Memory B cell (primary cell): ENCODE data around the gene IFIT5.
A peak's percentile ranks its signal among the peaks of the same experiment; 100 is the strongest.
"Not testable (repeated sequence)": the region's sequence is repeated elsewhere in the genome, so short reads cannot be mapped to it uniquely, and the experiment has no call there.

Source experiments
- ATAC-seq: fragments of 150-1000 bp; cut with Tn5 transposase; 2 replicates; pipeline ENCODE4 v1.10.0; 2021; ENCODE audit warnings: low read depth, mild to moderate bottlenecking, moderate library complexity
- DNase-seq, 2 donors: peaks; one replicate each; pipeline ENCODE4 v3.0.0; 2022; ENCODE audit warnings: low spot score in 2 of 2
- H3K27ac Mint-ChIP-seq: one replicate; pipeline ENCODE4 v1.8.0; 2022; ENCODE audit warnings: mild to moderate bottlenecking, moderate library complexity, mixed read lengths
- H3K27me3 Mint-ChIP-seq: one replicate; pipeline ENCODE4 v1.8.0; 2022; ENCODE audit warnings: mixed read lengths
- H3K36me3 Mint-ChIP-seq: one replicate; pipeline ENCODE4 v1.8.0; 2022; ENCODE audit warnings: mild to moderate bottlenecking, mixed read lengths
- H3K4me1 Mint-ChIP-seq: one replicate; pipeline ENCODE4 v1.8.0; 2022; ENCODE audit warnings: mixed read lengths
- H3K4me3 Mint-ChIP-seq: one replicate; pipeline ENCODE4 v1.8.0; 2022; ENCODE audit warnings: mild to moderate bottlenecking, moderate library complexity, mixed read lengths
- H3K9me3 Mint-ChIP-seq: one replicate; pipeline ENCODE4 v1.8.0; 2022; ENCODE audit warnings: mixed read lengths

The IFIT5 gene

DNA sequence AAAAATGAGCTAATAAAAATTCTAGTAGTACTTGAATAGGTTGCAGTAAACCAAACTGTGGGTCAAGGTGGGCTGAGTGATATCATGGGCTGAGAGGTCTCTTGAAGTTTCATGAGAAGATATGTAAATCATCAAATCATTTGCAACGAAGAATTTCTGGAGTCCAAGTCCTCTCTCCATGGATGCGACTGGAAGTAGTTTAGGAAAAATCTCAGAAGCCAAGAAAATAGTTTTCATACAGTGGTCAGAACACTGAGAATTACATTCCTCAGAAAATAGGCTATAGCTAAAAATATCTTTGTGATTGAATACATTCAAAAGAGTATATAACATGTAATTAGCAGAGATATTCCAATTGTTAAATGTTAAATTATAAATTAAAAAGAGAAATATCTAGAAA lies 25.6 kb upstream of the IFIT5 start:
- Mint-ChIP-seq H3K27me3 (no peaks in the 10 kb centered on the region), H3K4me3 (no peak overlapping the region), H3K27ac (no peak overlapping the region), H3K36me3 (no peaks in the 10 kb centered on the region), H3K9me3 (no peaks in the 10 kb centered on the region), H3K4me1 (peaks cover 19% of the 10 kb centered on the region)
- ATAC-seq (no peak), DNase-seq (no peak)

DNA sequence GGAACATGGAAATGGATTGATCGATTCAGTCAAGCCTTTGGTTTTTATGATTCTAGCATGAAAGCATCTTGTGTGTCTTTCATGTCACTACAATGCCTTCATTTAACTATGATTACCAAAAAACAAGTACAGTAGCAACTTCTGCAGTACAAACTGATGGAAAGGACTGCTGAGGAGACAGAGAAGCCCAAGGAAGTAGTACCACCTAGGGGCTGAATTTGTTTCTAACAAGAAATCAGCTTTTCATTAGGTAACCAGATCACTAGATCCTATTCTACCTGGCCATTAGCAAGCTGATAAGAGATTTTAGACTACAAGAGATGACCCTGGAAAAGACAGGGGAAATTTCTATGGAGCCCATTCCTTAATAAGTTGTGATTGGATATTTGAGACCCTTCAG lies 25.1 kb upstream of the IFIT5 start:
- H3K9me3 Mint-ChIP-seq, result no peaks in the 10 kb centered on the region
- no peaks in the 10 kb centered on the region for H3K27me3 Mint-ChIP-seq
- DNase-seq (no peak), ATAC-seq (peak; percentile 31)
- H3K4me3 Mint-ChIP-seq, result no peak overlapping the region
- no peak overlapping the region for H3K27ac Mint-ChIP-seq
- H3K36me3 Mint-ChIP-seq, result no peaks in the 10 kb centered on the region
- H3K4me1 Mint-ChIP-seq, result peaks cover 18% of the 10 kb centered on the region

DNA sequence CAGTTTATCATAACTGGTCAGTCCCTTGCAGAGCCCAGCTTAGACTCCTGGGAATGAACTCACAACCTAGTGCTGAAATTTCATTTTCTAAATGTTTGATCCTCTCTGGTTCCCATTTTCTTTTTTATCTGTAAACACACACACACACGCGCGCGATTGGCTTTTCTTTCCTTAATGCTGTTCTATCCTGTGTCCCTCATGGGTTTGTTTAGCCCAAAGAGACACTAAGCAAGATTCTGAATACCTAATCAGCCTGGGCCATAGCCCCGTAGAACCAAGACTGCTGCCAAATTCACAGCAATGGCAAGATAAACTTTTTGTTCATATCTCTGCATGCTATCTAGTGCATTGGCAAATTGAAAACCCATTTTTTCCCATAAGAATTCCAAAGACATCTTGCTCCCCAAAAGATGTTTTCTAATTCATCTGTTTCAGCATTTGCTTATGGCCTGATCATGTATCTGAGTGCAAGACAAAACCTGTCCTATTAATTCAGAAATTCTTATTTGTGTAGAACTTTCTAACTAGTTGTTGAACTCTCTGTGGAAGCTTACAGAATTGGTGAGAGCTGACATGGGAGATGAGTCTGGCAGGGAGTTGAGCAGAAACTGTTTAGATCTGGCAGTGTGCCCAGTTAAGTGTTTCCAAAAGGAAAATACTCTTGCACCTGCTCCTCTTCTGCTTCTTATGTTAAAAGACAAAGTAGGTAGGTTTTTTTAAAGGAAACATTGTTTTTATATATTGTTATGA lies 23.7 kb upstream of the IFIT5 start:
- DNase-seq, result no peak
- Mint-ChIP-seq H3K27ac (no peak overlapping the region), H3K27me3 (no peaks in the 10 kb centered on the region), H3K4me3 (no peak overlapping the region), H3K36me3 (no peaks in the 10 kb centered on the region), H3K9me3 (no peaks in the 10 kb centered on the region), H3K4me1 (peaks cover 16% of the 10 kb centered on the region)
- no peak for ATAC-seq

DNA sequence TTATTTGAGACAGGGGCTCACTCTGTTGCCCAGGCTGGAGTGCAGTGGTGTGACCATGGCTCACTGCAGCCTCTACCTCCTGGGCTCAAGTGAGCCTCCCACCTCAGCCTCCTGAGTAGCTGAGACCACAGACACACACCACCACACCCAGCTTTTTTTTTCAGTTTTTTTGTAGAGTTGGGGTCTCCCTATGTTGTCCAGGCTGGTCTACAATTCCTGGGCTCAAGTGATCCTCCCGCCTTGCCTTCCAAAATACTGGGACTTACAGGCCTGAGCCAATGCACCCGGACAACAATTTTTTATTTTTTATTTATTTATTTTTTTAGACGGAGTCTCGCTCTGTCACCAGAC lies 23.2 kb upstream of the IFIT5 start:
- H3K27ac Mint-ChIP-seq, H3K9me3 Mint-ChIP-seq, H3K4me3 Mint-ChIP-seq, DNase-seq, H3K36me3 Mint-ChIP-seq, ATAC-seq, H3K27me3 Mint-ChIP-seq: not testable (repeated sequence)
- H3K4me1 Mint-ChIP-seq, result peaks cover 16% of the 10 kb centered on the region

DNA sequence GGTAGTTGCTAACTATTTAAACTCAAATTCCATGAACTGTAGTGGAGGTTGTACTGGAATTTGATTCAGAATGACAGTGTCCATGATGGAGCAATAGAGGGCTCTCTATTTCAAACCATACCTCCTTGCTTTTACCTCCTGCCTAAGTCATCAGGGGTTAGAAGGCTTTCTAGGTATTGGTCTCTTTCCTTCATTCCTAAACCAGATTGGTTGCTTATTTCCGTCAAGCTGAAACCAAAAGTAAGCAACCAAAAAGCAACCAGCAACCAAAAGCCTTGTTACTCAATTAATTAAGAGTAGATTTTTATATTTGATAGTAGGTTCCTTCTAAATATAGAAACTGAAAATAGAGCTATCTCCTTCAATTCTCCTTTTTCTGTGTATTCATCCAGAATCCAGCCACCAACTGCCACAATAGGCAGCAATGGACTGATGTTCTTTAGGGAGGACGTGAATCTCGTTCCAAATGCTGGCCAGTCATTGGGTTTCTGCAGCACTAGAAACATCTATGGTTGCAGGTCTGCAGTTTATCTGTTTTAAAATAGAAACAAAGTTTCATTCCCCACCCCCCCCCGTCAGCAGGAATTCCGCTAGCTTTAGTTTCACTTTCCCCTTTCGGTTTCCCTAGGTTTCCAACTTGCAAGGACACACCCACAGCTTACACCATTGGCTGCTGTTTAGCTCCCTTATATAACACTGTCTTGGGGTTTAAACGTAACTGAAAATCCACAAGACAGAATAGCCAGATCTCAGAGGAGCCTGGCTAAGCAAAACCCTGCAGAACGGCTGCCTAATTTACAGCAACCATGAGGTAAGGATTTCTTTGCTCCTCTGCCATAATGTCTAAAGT lies 22.2 kb upstream of the IFIT5 start, which contains the start of gene IFIT1:
Gene IFIT1, plus strand, starts transcription at position 717 of the 850 bp plus-strand sequence. Its CDS starts 90 bp downstream, at position 807.
- ATAC-seq (peak; percentile 92), DNase-seq (peak in 1 of 2 donors; percentile 28)
- peaks cover 16% of the 10 kb centered on the region for H3K4me1 Mint-ChIP-seq
- H3K36me3 Mint-ChIP-seq, result no peaks in the 10 kb centered on the region
- H3K9me3 Mint-ChIP-seq, result no peaks in the 10 kb centered on the region
- peak within 1 kb of the TSS; percentile 81 for H3K27ac Mint-ChIP-seq
- H3K4me3 Mint-ChIP-seq, result peak within 1 kb of the TSS; percentile 92
- H3K27me3 Mint-ChIP-seq, result no peaks in the 10 kb centered on the region

DNA sequence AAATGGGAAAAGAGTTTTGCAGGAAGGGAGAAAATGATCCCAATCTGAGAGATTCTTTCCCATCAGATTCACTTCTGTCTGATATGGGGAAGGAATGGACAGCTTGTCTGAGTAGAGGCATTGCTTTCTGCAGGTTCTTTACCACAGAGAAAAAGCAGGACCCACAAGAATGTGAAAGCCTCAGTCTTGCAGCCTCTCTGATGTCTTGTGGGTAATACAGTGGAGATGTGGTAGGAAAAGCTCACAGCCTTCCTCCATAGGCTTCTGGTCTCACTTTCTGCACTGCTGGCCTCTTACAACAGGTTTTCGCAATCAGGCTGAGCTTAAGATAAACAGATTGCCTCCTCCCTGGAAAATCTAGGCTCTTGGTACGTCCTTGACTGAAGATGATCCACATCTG lies 21.4 kb upstream of the IFIT5 start:
- H3K9me3 Mint-ChIP-seq, result no peaks in the 10 kb centered on the region
- peak overlapping the region; percentile 81 for H3K27ac Mint-ChIP-seq

DNA sequence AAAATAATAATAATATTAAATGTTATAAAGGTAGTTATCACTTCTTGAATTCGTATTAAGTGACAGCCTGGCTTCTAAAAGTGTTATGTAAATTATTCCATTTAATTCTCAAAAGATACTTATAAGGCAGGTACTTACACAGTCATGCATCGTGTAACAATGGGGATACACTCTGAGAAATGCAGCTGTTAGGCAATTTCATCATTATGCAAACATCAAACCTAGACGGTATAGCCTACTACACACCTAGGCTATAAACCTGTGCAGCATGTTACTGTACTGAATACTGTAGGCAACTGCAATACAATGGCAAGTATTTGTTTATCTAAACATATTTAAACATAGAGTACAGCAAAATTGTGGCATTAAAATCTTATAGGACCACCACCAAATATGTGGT lies 20.5 kb upstream of the IFIT5 start:
- Mint-ChIP-seq H3K4me3 (no peak overlapping the region), H3K36me3 (no peaks in the 10 kb centered on the region), H3K9me3 (no peaks in the 10 kb centered on the region), H3K27ac (no peak overlapping the region), H3K27me3 (no peaks in the 10 kb centered on the region), H3K4me1 (peaks cover 16% of the 10 kb centered on the region)
- DNase-seq (no peak), ATAC-seq (no peak)

More for the DNA sequence above, 21.4 kb upstream of the IFIT5 start:
- no peak for ATAC-seq
- no peaks in the 10 kb centered on the region for H3K27me3 Mint-ChIP-seq
- peak overlapping the region; percentile 92 for H3K4me3 Mint-ChIP-seq
- no peaks in the 10 kb centered on the region for H3K36me3 Mint-ChIP-seq
- no peak for DNase-seq
- peaks cover 16% of the 10 kb centered on the region for H3K4me1 Mint-ChIP-seq

DNA sequence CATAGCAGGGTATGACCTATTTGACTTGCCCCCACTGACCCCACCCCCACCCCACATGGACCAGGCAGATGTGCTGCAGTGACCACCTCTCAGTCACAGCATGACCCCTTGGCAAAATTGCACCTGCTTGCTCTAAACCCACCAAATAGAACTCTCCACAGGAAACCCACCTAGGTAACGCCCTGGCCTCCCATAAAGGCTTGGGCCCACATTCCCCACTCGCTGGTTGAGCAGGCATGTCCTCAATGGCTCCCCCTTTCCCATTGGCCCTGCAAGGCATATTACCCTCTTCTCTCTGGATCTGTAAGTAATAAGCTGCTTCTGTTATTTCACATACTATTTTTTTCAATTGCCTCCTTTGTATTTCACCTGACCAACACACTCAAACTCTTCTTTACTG lies 19.2 kb upstream of the IFIT5 start:
- DNase-seq (no peak), ATAC-seq (no peak)
- Mint-ChIP-seq H3K36me3 (no peaks in the 10 kb centered on the region), H3K27ac (peak overlapping the region; percentile 19), H3K27me3 (no peaks in the 10 kb centered on the region), H3K4me3 (no peak overlapping the region), H3K9me3 (no peaks in the 10 kb centered on the region), H3K4me1 (peaks cover 16% of the 10 kb centered on the region)

DNA sequence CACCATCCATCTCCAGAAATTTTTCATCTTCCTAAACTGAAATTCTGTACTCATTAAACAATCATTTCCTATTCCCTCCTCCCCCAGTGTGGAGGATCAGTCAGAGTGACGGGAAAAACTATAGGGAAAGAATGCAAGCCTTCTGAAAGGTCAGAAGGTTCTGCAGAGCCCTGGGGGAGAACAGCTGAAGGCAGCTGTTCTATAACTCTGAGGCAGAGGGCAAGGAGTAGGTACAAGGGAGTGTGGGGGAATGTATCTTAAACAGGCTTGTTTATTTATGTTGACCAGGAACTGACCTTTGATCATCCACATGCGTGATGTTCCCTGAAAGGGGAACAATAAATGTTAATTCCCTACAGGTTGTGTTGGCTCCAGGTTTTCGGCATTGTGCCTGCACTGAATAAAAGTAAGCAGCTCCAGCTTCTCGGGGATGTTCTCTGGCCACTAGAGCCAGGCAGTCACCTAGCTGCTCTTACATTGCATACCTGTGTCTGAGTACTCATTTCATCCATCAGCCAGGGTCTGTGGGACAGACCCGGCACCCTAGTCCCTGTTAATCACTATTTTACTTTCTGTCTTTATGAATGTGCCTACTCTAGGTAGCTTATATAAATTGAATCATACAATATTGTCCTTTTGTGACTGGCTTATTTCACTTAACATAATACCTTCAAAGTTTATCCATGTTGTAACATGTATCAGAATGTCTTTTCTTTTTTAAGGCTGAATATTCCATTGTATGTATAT lies 16.2 kb upstream of the IFIT5 start:
- peaks cover 10% of the 10 kb centered on the region for H3K36me3 Mint-ChIP-seq
- H3K27me3 Mint-ChIP-seq, result no peaks in the 10 kb centered on the region
- ATAC-seq (no peak), DNase-seq (no peak)
- H3K4me3 Mint-ChIP-seq, result no peak overlapping the region
- peaks cover 13% of the 10 kb centered on the region for H3K4me1 Mint-ChIP-seq
- H3K9me3 Mint-ChIP-seq, result no peaks in the 10 kb centered on the region
- H3K27ac Mint-ChIP-seq, result no peak overlapping the region

DNA sequence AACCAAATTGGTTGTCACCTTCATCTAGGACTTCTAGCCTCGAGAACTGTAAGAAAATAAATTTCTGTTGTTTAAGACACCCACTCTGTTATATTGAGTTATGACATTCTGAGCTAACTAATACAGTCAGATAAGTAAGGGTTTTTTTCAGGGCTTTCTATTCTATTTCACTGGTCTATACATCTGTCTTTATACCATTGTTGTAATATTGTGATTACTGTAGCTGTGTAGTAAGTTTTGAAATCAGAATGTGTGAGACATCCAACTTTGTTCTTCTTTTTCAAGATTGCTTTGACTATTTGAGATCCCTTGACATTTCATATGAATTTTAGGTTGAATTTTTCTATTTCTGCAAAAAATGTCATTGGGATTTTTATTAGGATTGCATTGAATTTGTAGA lies 14.4 kb upstream of the IFIT5 start:
- Mint-ChIP-seq H3K9me3 (no peaks in the 10 kb centered on the region), H3K27ac (no peak overlapping the region), H3K4me3 (no peak overlapping the region), H3K36me3 (peaks cover 10% of the 10 kb centered on the region), H3K27me3 (no peaks in the 10 kb centered on the region), H3K4me1 (peaks cover 10% of the 10 kb centered on the region)
- no peak for DNase-seq
- no peak for ATAC-seq

DNA sequence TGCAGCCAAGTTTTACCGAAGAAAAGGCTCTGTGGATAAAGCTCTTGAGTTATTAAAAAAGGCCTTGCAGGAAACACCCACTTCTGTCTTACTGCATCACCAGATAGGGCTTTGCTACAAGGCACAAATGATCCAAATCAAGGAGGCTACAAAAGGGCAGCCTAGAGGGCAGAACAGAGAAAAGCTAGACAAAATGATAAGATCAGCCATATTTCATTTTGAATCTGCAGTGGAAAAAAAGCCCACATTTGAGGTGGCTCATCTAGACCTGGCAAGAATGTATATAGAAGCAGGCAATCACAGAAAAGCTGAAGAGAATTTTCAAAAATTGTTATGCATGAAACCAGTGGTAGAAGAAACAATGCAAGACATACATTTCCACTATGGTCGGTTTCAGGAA lies 11.3 kb upstream of the IFIT5 start:
- H3K27ac Mint-ChIP-seq, result no peak overlapping the region
- DNase-seq, result no peak
- H3K27me3 Mint-ChIP-seq, result no peaks in the 10 kb centered on the region
- no peaks in the 10 kb centered on the region for H3K9me3 Mint-ChIP-seq
- peaks cover 12% of the 10 kb centered on the region for H3K36me3 Mint-ChIP-seq
- H3K4me1 Mint-ChIP-seq, result peaks cover 5% of the 10 kb centered on the region
- no peak overlapping the region for H3K4me3 Mint-ChIP-seq
- ATAC-seq, result no peak

DNA sequence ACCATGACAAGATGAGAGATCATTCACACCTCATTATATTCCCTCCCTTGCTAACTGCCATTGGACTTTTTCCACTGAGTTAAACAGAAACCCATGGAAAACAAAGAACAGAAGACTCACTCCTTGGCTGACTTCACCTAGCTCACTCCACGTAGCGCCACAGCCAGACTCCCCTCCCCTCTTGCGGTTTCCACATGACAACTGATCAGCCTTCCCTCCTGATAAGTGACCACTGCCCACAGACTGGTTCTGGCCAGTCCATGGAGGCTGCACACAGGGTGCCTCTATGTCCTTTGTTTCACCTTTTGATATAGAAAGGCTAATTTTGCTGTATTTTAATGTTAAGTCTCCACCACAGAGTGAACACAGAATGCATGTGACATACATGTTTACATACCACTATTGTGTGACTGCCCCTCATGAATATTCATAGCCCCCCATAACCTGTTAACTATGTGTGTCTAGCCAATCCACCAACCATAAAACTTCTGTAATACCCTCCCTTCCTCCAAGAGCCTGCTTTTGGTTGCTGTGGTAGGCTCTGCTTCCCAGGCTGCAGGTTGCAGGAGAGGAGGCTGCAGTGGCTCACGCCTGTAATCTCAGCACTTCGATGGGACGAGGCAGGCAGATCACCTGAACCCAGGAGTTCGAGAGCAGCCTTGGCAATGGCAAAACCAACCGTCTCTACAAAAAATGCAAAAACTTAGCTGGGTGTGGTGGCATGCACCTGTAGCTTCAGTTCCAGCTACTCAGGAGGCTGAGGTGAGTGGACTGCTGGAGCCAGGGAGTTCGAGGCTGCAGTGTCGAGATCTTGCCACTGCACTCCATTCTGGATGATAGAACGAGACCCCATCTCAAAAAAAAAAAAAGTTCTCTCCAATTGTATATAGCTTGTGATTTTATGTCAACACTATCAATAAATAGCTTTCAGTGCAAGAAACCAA lies 10.0 kb upstream of the IFIT5 start:
- H3K9me3 Mint-ChIP-seq, result no peaks in the 10 kb centered on the region
- DNase-seq (no peak), ATAC-seq (no peak)
- peaks cover 12% of the 10 kb centered on the region for H3K36me3 Mint-ChIP-seq
- H3K4me3 Mint-ChIP-seq, result no peak overlapping the region
- H3K27ac Mint-ChIP-seq, result no peak overlapping the region
- H3K4me1 Mint-ChIP-seq, result peaks cover 5% of the 10 kb centered on the region
- H3K27me3 Mint-ChIP-seq, result no peaks in the 10 kb centered on the region

DNA sequence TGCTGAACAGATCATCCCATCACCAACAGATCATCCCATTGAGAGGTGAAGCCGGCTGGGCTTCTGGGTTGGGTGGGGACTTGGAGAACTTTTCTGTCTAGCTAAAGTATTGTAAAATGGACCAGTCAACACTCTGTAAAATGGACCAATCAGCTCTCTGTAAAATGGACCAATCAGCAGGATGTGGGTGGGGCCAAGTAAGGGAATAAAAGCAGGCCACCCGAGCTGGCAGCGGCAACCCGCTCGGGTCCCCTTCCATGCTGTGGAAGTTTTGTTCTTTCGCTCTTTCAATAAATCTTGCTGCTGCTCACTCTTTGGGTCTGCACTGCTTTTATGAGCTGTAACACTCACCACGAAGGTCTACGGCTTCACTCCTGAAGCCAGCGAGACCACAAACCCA lies 8.2 kb upstream of the IFIT5 start:
- DNase-seq, H3K4me3 Mint-ChIP-seq, H3K4me1 Mint-ChIP-seq, ATAC-seq, H3K27me3 Mint-ChIP-seq, H3K9me3 Mint-ChIP-seq, H3K27ac Mint-ChIP-seq: not testable (repeated sequence)
- H3K36me3 Mint-ChIP-seq, result peaks cover 14% of the 10 kb centered on the region
